ENCODE data around the gene WRNIP1.

DNA sequence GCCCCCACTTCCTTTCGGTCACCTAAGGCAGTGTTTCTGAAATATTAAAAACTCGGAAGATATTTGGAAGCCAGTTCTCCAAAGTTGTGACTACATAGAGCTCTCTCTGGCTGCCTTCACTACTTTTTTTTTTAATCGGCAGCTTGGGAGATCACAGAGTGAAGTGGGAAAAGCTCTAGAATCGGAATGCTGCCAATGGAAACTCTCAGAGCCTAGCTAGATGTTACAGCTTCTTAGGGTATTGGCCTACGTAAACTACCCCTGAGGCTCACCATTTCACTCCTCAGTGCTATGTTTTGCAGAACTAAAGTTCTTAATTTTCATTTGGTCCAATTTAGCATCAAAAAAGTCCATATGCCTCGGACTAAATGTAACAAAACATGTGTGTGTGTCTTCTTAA is 61.9 kb downstream of the WRNIP1 start:
- TF ChIP-seq, protein P1, sequence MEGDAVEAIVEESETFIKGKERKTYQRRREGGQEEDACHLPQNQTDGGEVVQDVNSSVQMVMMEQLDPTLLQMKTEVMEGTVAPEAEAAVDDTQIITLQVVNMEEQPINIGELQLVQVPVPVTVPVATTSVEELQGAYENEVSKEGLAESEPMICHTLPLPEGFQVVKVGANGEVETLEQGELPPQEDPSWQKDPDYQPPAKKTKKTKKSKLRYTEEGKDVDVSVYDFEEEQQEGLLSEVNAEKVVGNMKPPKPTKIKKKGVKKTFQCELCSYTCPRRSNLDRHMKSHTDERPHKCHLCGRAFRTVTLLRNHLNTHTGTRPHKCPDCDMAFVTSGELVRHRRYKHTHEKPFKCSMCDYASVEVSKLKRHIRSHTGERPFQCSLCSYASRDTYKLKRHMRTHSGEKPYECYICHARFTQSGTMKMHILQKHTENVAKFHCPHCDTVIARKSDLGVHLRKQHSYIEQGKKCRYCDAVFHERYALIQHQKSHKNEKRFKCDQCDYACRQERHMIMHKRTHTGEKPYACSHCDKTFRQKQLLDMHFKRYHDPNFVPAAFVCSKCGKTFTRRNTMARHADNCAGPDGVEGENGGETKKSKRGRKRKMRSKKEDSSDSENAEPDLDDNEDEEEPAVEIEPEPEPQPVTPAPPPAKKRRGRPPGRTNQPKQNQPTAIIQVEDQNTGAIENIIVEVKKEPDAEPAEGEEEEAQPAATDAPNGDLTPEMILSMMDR (IDR thresholded peaks at IDR 0.05; ENCODE audit: insufficient read depth, low read length, poor library complexity, severe bottlenecking): no peak
- TF ChIP-seq EZH2phosphoT487 (conservative IDR thresholded peaks at IDR 0.05; ENCODE audit: low read length): no peak
